ENCODE results near the gene OR7C1. TPM values are rescaled to one million over a fixed set of nuclear protein-coding genes. Genes with fewer than 3 reads are reported as not detected.
"Not testable (repeated sequence)": the region's sequence is repeated elsewhere in the genome, so short reads cannot be mapped to it uniquely, and the experiment has no call there.

The OR7C1 gene
- total RNA-seq, 1 experiment from 2014 or later, result not detected

- peaks cover 6% of the 10 kb centered on the region for H3K4me1 Mint-ChIP-seq
- CTCF ChIA-PET, result interaction anchor here (2.9 kb wide), 1 partner anchor 10 kb away, joined by 16 read pairs; no protein-coding TSS in a partner anchor
- POLR2A ChIA-PET, result interaction anchor here (0.6 kb wide), 1 partner anchor 1974 kb away, joined by 3 read pairs; no protein-coding TSS in a partner anchor
Observed at GRCh38 chr19:14796021-14796420, 39.0 kb downstream of the OR7C1 start.

GRCh38 chr19:14795078-14795721 lies 39.8 kb downstream of the OR7C1 start:
- no peaks in the 10 kb centered on the region for H3K36me3 Mint-ChIP-seq
- DNase-seq (ENCODE audit: low spot score) (no peak), ATAC-seq (no peak)
- ChIA-PET POLR2A (no interaction called here), CTCF (interaction anchor here (2.9 kb wide), 1 partner anchor 9 kb away, joined by 16 read pairs; no protein-coding TSS in a partner anchor)
- no peaks in the 10 kb centered on the region for H3K9me3 Mint-ChIP-seq
- TF ChIP-seq ZNF416 (CRISPR knock-in tag; IDR thresholded peaks at IDR 0.05) (no peak), FOXK1 (CRISPR knock-in tag; IDR thresholded peaks at IDR 0.05) (no peak), EMX1 (CRISPR knock-in tag; IDR thresholded peaks at IDR 0.05) (no peak), HMGA2 (CRISPR knock-in tag; IDR thresholded peaks at IDR 0.05) (no peak), FOXP4 (CRISPR knock-in tag; IDR thresholded peaks at IDR 0.05) (no peak), STAT6 (CRISPR knock-in tag; conservative IDR thresholded peaks at IDR 0.05; ENCODE audit: low read depth) (no peak), NFYB (CRISPR knock-in tag; conservative IDR thresholded peaks at IDR 0.05; ENCODE audit: low read depth) (no peak), ZSCAN18 (CRISPR knock-in tag; IDR thresholded peaks at IDR 0.05) (no peak)
- no peak overlapping the region for H3K4me3 Mint-ChIP-seq
- H3K27ac Mint-ChIP-seq, result no peak overlapping the region
- peaks cover 6% of the 10 kb centered on the region for H3K4me1 Mint-ChIP-seq
- peaks cover 5% of the 10 kb centered on the region; the same call in 1 of the 2 replicates for H3K27me3 Mint-ChIP-seq (ENCODE audit: low read depth)

More at GRCh38 chr19:14796021-14796420, 39.0 kb downstream of the OR7C1 start:
- Mint-ChIP-seq H3K27me3 (ENCODE audit: low read depth) (peaks cover 5% of the 10 kb centered on the region; the same call in 1 of the 2 replicates), H3K9me3 (no peaks in the 10 kb centered on the region), H3K4me3 (no peak overlapping the region), H3K27ac (no peak overlapping the region), H3K36me3 (no peaks in the 10 kb centered on the region)
- ATAC-seq, result no peak
- no peak for TF ChIP-seq ZNF416 (CRISPR knock-in tag; IDR thresholded peaks at IDR 0.05)
- no peak for TF ChIP-seq NFATC4 (CRISPR knock-in tag; IDR thresholded peaks at IDR 0.05)
- no peak for TF ChIP-seq AFF4 (CRISPR knock-in tag; IDR thresholded peaks at IDR 0.05; ENCODE audit: borderline replicate concordance)
- no peak for TF ChIP-seq MYBL2 (CRISPR knock-in tag; IDR thresholded peaks at IDR 0.05)
- no peak for DNase-seq (ENCODE audit: low spot score)

GRCh38 chr19:14792250-14792649 lies 42.7 kb downstream of the OR7C1 start:
- ATAC-seq; H3K4me3 Mint-ChIP-seq; H3K4me1 Mint-ChIP-seq; POLR2A ChIA-PET; H3K9me3 Mint-ChIP-seq; H3K36me3 Mint-ChIP-seq; H3K27ac Mint-ChIP-seq; DNase-seq (ENCODE audit: low spot score); H3K27me3 Mint-ChIP-seq (ENCODE audit: low read depth): not testable (repeated sequence)
- CTCF ChIA-PET, result interaction anchor here (0.6 kb wide), 1 partner anchor 1995 kb away, joined by 3 read pairs; no protein-coding TSS in a partner anchor

All from WTC11 (cell line).